Naive thymus-derived CD4-positive, alpha-beta T cell (primary cell): Measurements from ENCODE around the gene LUZP2. TPM values are rescaled to one million over a fixed set of nuclear protein-coding genes. Genes with fewer than 3 reads are reported as not detected.

ENCODE experiments used
- ATAC-seq: fragments of 150-1000 bp; cut with Tn5 transposase; 2 replicates; pipeline ENCODE4 v1.10.0; 2021; ENCODE audit warnings: mild to moderate bottlenecking, moderate library complexity
- CTCF ChIA-PET: fragments of 350-600 bp; sonication (Branson Sonifier 250); formaldehyde crosslinking; loops from one replicate; lab custom pipeline; 2021; ENCODE audit warnings: antibody characterized with exemption; lab: Charles Lee
- POLR2A ChIA-PET: fragments of 350-600 bp; sonication (Branson Sonifier 250); formaldehyde crosslinking; loops from one replicate; lab custom pipeline; 2021; ENCODE audit warnings: antibody characterized with exemption, inconsistent platforms; lab: Charles Lee
- DNase-seq, 9 donors: peaks; one replicate each; pipeline versions ENCODE4 v3.0.0 to v3.0.0-alpha.2; 2020 to 2022; ENCODE audit warnings: mixed read lengths in 1 of 9
- H3K27ac ChIP-seq: one replicate; pipeline ENCODE4 v1.7.0; 2013; ENCODE audit warnings: mild to moderate bottlenecking, low read depth, low read length, moderate library complexity
- H3K27me3 ChIP-seq, 2 donors: one replicate each; pipeline ENCODE4 v1.7.0; 2013; ENCODE audit warnings: low read length in 2 of 2, mild to moderate bottlenecking in 2 of 2, moderate library complexity in 2 of 2; ENCODE audit not compliant: control insufficient read depth in 2 of 2, insufficient read depth in 2 of 2
- H3K36me3 ChIP-seq, 3 experiments: 1 replicate in 2 of 3; 2 replicates in 1 of 3; pipeline ENCODE4 v1.7.0; 2013; ENCODE audit warnings: low read length in 3 of 3, mild to moderate bottlenecking in 3 of 3, moderate library complexity in 1 of 3; ENCODE audit not compliant: insufficient read depth in 3 of 3, control insufficient read depth in 2 of 3
- H3K4me1 ChIP-seq, 2 donors: one replicate each; pipeline ENCODE4 v1.7.0; 2013; ENCODE audit warnings: low read length in 2 of 2, mild to moderate bottlenecking in 2 of 2, moderate library complexity in 1 of 2; ENCODE audit not compliant: control insufficient read depth in 2 of 2, insufficient read depth in 2 of 2
- H3K4me3 ChIP-seq: 2 replicates; pipeline ENCODE4 v1.7.0; 2013; ENCODE audit warnings: mild to moderate bottlenecking, low read length
- H3K9me3 ChIP-seq, 3 experiments: 1 replicate in 2 of 3; 2 replicates in 1 of 3; pipeline ENCODE4 v1.7.0; 2013; ENCODE audit warnings: low read length in 3 of 3; ENCODE audit not compliant: control insufficient read depth in 2 of 3
- H3K27ac Mint-ChIP-seq, 9 donors: one replicate each; pipeline ENCODE4 v1.8.0; 2020 to 2022; ENCODE audit warnings: mixed read lengths in 9 of 9, mild to moderate bottlenecking in 8 of 9, moderate library complexity in 5 of 9, inconsistent platforms in 2 of 9
- H3K27me3 Mint-ChIP-seq, 5 donors: one replicate each; pipeline ENCODE4 v1.8.0; 2021 to 2022; ENCODE audit warnings: mixed read lengths in 5 of 5, mild to moderate bottlenecking in 1 of 5
- H3K36me3 Mint-ChIP-seq, 5 donors: one replicate each; pipeline ENCODE4 v1.8.0; 2020 to 2022; ENCODE audit warnings: mixed read lengths in 5 of 5, mild to moderate bottlenecking in 3 of 5, inconsistent platforms in 1 of 5
- H3K4me1 Mint-ChIP-seq, 7 donors: one replicate each; pipeline ENCODE4 v1.8.0; 2020 to 2022; ENCODE audit warnings: mixed read lengths in 7 of 7, mild to moderate bottlenecking in 3 of 7, inconsistent platforms in 1 of 7
- H3K4me3 Mint-ChIP-seq, 10 donors: one replicate each; pipeline ENCODE4 v1.8.0; 2020 to 2022; ENCODE audit warnings: mild to moderate bottlenecking in 10 of 10, mixed read lengths in 10 of 10, moderate library complexity in 6 of 10, inconsistent platforms in 2 of 10
- H3K9me3 Mint-ChIP-seq, 11 donors: one replicate each; pipeline ENCODE4 v1.8.0; 2020 to 2022; ENCODE audit warnings: mixed read lengths in 11 of 11, mild to moderate bottlenecking in 4 of 11, inconsistent platforms in 1 of 11, moderate library complexity in 1 of 11
- intact Hi-C, 2 donors: fragments of 100-400 bp; cut with micrococcal nuclease; formaldehyde crosslinking; loops; one replicate each; pipeline ENCODE4 v1.15.1; 2023
- polyA plus RNA-seq, 2 donors: library from polyadenylated mRNA; unstranded; fragments of 300-500 nt; fragmentation: Illumina TruSeq; gene quantifications; one replicate each; pipeline ENCODE4 v1.2.3, GENCODE V29; 2021
- total RNA-seq, 6 experiments: library from RNA in 5 of 6; stranded (reverse) in 5 of 6; gene quantifications; 1 replicate in 5 of 6; 2 replicates in 1 of 6; pipeline ENCODE4 v1.2.3 and lab custom pipeline; 2021 to 2026

LUZP2 gene
- total and polyA plus RNA-seq, 7 experiments from 2014 or later = not detected

- ChIA-PET POLR2A (no interaction called here), CTCF (no interaction called here)
- H3K27me3 ChIP-seq = no peaks in the 10 kb centered on the region
- H3K4me1 ChIP-seq = no peaks in the 10 kb centered on the region
- H3K4me3 ChIP-seq = no peak overlapping the region
- Mint-ChIP-seq H3K9me3 (peaks cover 0 to 10% (median 3%) of the 10 kb centered on the region in 11 donors), H3K36me3 (peaks cover 0 to 3% (median 0%) of the 10 kb centered on the region in 5 donors), H3K4me1 (no peaks in the 10 kb centered on the region), H3K4me3 (no peak overlapping the region), H3K27me3 (no peaks in the 10 kb centered on the region), H3K27ac (no peak overlapping the region)
- no peak overlapping the region for H3K27ac ChIP-seq
- intact Hi-C loops = no loop called here
- ATAC-seq (no peak), DNase-seq (no peak)
- H3K36me3 ChIP-seq = no peaks in the 10 kb centered on the region
- no peaks in the 10 kb centered on the region for H3K9me3 ChIP-seq
These were observed 138.9 kb downstream of the LUZP2 start for GRCh38 chr11:24635588-24636290.

DNA sequence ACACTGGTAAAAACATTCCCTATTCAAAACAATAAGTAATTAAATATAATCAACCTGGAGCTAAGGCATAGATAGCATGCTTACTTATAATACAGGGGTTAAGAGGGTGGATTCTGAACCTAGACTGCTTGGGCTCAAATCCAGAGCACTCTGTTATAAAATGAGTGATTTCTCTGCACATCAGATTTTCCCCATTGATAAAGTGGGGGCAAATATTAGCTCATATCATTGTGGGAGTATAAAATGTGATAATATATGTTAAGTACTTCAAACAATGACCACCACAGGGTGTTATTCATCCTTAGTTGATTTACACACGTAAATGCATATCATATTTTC is 139.4 kb downstream of the LUZP2 start:
- Mint-ChIP-seq H3K36me3 (peaks cover 0 to 3% (median 0%) of the 10 kb centered on the region in 5 donors), H3K27ac (no peak overlapping the region), H3K4me1 (no peaks in the 10 kb centered on the region), H3K9me3 (peaks cover 0 to 7% (median 3%) of the 10 kb centered on the region in 11 donors), H3K27me3 (no peaks in the 10 kb centered on the region), H3K4me3 (no peak overlapping the region)
- DNase-seq (no peak), ATAC-seq (no peak)
- ChIA-PET CTCF (no interaction called here), POLR2A (no interaction called here)
- H3K27me3 ChIP-seq = no peaks in the 10 kb centered on the region
- H3K36me3 ChIP-seq = no peaks in the 10 kb centered on the region
- no peaks in the 10 kb centered on the region for H3K4me1 ChIP-seq
- no peak overlapping the region for H3K27ac ChIP-seq
- intact Hi-C loops = no loop called here
- no peak overlapping the region for H3K4me3 ChIP-seq
- no peaks in the 10 kb centered on the region for H3K9me3 ChIP-seq

DNA sequence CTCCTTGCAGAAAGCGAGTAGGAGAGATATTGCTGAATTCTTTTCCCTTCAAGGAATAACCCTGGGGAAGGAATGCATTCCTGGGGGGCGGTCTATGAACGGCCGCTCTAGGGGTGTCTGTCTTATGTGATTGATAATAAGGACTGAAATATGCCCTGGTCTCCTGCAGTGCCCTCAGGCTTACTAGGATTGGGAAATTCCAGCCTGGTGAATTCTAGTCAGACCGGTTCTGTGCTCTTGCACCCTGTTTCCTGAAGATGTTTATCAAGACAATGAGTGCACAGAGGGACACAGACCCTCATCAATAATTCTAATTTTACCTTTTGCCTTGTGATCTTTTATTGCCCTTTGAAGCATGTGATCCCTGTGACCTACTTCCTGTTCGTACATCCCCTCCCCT is 140.7 kb downstream of the LUZP2 start:
- H3K36me3 Mint-ChIP-seq = peaks cover 0 to 3% (median 0%) of the 10 kb centered on the region in 5 donors
- POLR2A ChIA-PET = no interaction called here
- Histone ChIP-seq H3K4me1 (no peaks in the 10 kb centered on the region), H3K27ac (no peak overlapping the region), H3K27me3 (no peaks in the 10 kb centered on the region), H3K36me3 (no peaks in the 10 kb centered on the region), H3K9me3 (no peaks in the 10 kb centered on the region), H3K4me3 (no peak overlapping the region)
- H3K9me3 Mint-ChIP-seq = peaks cover 0 to 10% (median 2%) of the 10 kb centered on the region in 11 donors
- ATAC-seq (no peak), DNase-seq (no peak)
- CTCF ChIA-PET = no interaction called here
- no peak overlapping the region for H3K27ac Mint-ChIP-seq
- intact Hi-C loops = no loop called here
- H3K4me1 Mint-ChIP-seq = no peaks in the 10 kb centered on the region
- no peaks in the 10 kb centered on the region for H3K27me3 Mint-ChIP-seq
- no peak overlapping the region for H3K4me3 Mint-ChIP-seq

DNA sequence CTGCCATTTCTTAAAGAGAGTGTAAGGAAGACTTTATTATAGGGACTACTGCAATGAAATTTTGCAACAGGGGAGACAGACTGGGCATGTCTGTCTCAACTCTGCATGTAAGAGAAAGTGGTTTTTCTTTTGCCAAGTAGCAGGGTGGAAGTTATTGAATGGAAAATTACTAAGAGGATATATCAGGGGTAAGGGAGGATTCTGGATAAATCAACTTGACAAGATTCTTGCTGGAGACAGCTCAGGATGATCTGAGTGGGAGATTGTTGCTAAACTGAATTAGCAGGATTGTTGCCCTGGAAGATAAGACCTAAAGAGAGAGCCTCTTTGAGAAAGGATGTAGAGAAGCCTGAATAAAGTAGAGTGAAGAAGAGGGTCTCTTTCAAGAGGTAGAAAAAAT is 145.8 kb downstream of the LUZP2 start:
- Histone ChIP-seq H3K27ac (no peak overlapping the region), H3K4me3 (no peak overlapping the region), H3K27me3 (no peaks in the 10 kb centered on the region), H3K4me1 (no peaks in the 10 kb centered on the region), H3K36me3 (no peaks in the 10 kb centered on the region), H3K9me3 (no peaks in the 10 kb centered on the region)
- Mint-ChIP-seq H3K27ac (no peak overlapping the region), H3K27me3 (no peaks in the 10 kb centered on the region), H3K36me3 (peaks cover 0 to 3% (median 0%) of the 10 kb centered on the region in 5 donors), H3K4me3 (no peak overlapping the region), H3K9me3 (peaks cover 0 to 15% (median 6%) of the 10 kb centered on the region in 11 donors), H3K4me1 (no peaks in the 10 kb centered on the region)
- ATAC-seq (no peak), DNase-seq (no peak)
- intact Hi-C loops = no loop called here
- ChIA-PET POLR2A (no interaction called here), CTCF (no interaction called here)

DNA sequence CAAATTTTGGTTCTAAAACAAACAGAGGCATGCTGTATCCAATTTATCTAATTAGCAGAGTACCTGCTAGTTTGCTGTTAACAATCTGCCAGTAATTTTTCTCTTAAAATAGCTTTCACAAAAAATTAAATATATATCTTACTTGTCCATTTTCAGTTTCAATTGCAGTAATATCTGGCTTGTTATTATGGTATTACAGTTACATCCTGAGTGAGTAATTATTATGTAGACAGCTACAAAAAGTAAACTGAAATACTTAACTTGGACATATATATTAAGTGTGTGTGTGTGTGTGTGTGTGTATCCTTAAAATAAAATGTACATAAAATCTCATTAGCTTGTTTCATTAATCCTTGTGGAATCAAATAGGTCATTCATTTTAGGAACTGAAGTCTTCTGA is 148.7 kb downstream of the LUZP2 start:
- Mint-ChIP-seq H3K9me3 (peaks cover 0 to 20% (median 3%) of the 10 kb centered on the region in 11 donors), H3K27me3 (no peaks in the 10 kb centered on the region), H3K4me3 (no peak overlapping the region), H3K27ac (no peak overlapping the region), H3K36me3 (no peaks in the 10 kb centered on the region), H3K4me1 (no peaks in the 10 kb centered on the region)
- ATAC-seq = no peak
- no peaks in the 10 kb centered on the region for H3K4me1 ChIP-seq
- no peak overlapping the region for H3K27ac ChIP-seq
- H3K9me3 ChIP-seq = no peaks in the 10 kb centered on the region
- no peak overlapping the region for H3K4me3 ChIP-seq
- no peaks in the 10 kb centered on the region for H3K36me3 ChIP-seq
- intact Hi-C loops = no loop called here
- DNase-seq = no peak
- CTCF ChIA-PET = no interaction called here
- POLR2A ChIA-PET = no interaction called here
- no peaks in the 10 kb centered on the region for H3K27me3 ChIP-seq

GRCh38 chr11:24651873-24652272 is 155.0 kb downstream of the LUZP2 start:
- Mint-ChIP-seq H3K27ac (peak overlapping the region in 1 of 9 donors; percentile 3), H3K36me3 (no peaks in the 10 kb centered on the region), H3K4me1 (no peaks in the 10 kb centered on the region), H3K4me3 (no peak overlapping the region), H3K9me3 (peaks cover 0 to 16% (median 5%) of the 10 kb centered on the region in 11 donors), H3K27me3 (no peaks in the 10 kb centered on the region)
- Histone ChIP-seq H3K4me3 (no peak overlapping the region), H3K27ac (no peak overlapping the region), H3K4me1 (no peaks in the 10 kb centered on the region), H3K36me3 (no peaks in the 10 kb centered on the region), H3K9me3 (no peaks in the 10 kb centered on the region), H3K27me3 (no peaks in the 10 kb centered on the region)
- intact Hi-C loops = no loop called here
- ATAC-seq (no peak), DNase-seq (no peak)
- POLR2A ChIA-PET = interaction anchor here (0.6 kb wide), 1 partner anchor 739 kb away, joined by 3 read pairs; no protein-coding TSS in a partner anchor
- CTCF ChIA-PET = no interaction called here

- no peaks in the 10 kb centered on the region for H3K36me3 Mint-ChIP-seq
- H3K27ac Mint-ChIP-seq = no peak overlapping the region
- CTCF ChIA-PET = no interaction called here
- Histone ChIP-seq H3K4me3 (no peak overlapping the region), H3K4me1 (no peaks in the 10 kb centered on the region), H3K36me3 (no peaks in the 10 kb centered on the region), H3K27ac (no peak overlapping the region), H3K27me3 (no peaks in the 10 kb centered on the region), H3K9me3 (no peaks in the 10 kb centered on the region)
- ATAC-seq (no peak), DNase-seq (no peak)
- intact Hi-C loops = no loop called here
- H3K27me3 Mint-ChIP-seq = no peaks in the 10 kb centered on the region
- POLR2A ChIA-PET = no interaction called here
- no peaks in the 10 kb centered on the region for H3K4me1 Mint-ChIP-seq
- peaks cover 0 to 13% (median 5%) of the 10 kb centered on the region in 11 donors for H3K9me3 Mint-ChIP-seq
- no peak overlapping the region for H3K4me3 Mint-ChIP-seq
These were observed 157.0 kb downstream of the LUZP2 start for GRCh38 chr11:24653901-24654300.
